Endothelial cell of umbilical vein (primary cell): Measurements from ENCODE around the gene NKX1-2. TPM values are rescaled to one million over a fixed set of nuclear protein-coding genes. Genes with fewer than 3 reads are reported as not detected.

Experiments
- BruUV-seq: library from RNA; stranded (reverse); fragments of 400-500 nt; replicated peaks from 2 replicates; lab custom pipeline; 2021; lab: Mats Ljungman, UMichigan
- CTCF ChIA-PET: fragments of 300-600, 350-600 bp; sonication (Branson Sonifier 250); formaldehyde crosslinking; loops from one replicate; lab custom pipeline; 2021; ENCODE audit warnings: antibody characterized with exemption, inconsistent platforms; lab: Charles Lee
- POLR2A ChIA-PET: fragments of 300-600, 350-600 bp; sonication (Branson Sonifier 250); formaldehyde crosslinking; loops from one replicate; lab custom pipeline; 2021; ENCODE audit warnings: antibody characterized with exemption, inconsistent platforms; lab: Charles Lee
- DNase-seq: peaks from one replicate; pipeline ENCODE4 v3.0.0-alpha.2; 2011; ENCODE audit warnings: low read depth, low spot score
- FAIRE-seq: peaks from 2 replicates; lab custom pipeline; 2011; peaks lifted over from hg19 to GRCh38; lab: Jason Lieb, UNC
- H2AFZ ChIP-seq: 2 replicates; pipeline ENCODE4 v1.6.0; 2012; ENCODE audit warnings: low read depth, low read length, control low read depth, inconsistent platforms
- H3K27ac ChIP-seq: 2 replicates; pipeline ENCODE4 v1.5.1; 2011; ENCODE audit warnings: low read depth, mild to moderate bottlenecking, control low read depth, low read length, moderate library complexity; ENCODE audit not compliant: insufficient read depth
- H3K27me3 ChIP-seq, 2 experiments: 2 replicates each; pipeline versions ENCODE4 v1.6.0 to v1.6.1; 2011; ENCODE audit warnings: low read length in 2 of 2, mixed read lengths in 1 of 2; ENCODE audit not compliant: control insufficient read depth in 2 of 2, insufficient read depth in 2 of 2
- H3K36me3 ChIP-seq, 2 experiments: 2 replicates in 1 of 2; 3 replicates in 1 of 2; pipeline ENCODE4 v1.5.1; 2011; ENCODE audit warnings: low read length in 2 of 2, mild to moderate bottlenecking in 1 of 2, moderate library complexity in 1 of 2; ENCODE audit not compliant: control insufficient read depth in 2 of 2, insufficient read depth in 2 of 2; ENCODE audit errors: extremely low read depth in 1 of 2
- H3K4me1 ChIP-seq: 3 replicates; pipeline ENCODE4 v1.5.1; 2011; ENCODE audit warnings: mild to moderate bottlenecking, low read length; ENCODE audit not compliant: control insufficient read depth, insufficient read depth; ENCODE audit errors: extremely low read depth
- H3K4me2 ChIP-seq: 2 replicates; pipeline ENCODE4 v1.6.1; 2011; ENCODE audit warnings: low read length, control low read depth, mixed read lengths; ENCODE audit not compliant: insufficient read depth
- H3K4me3 ChIP-seq, 3 experiments: fragments of 200-600 bp in 1 of 3; sonication (generic), shearing (Covaris generic) in 1 of 3; replicated peaks in 1 of 3; 2 replicates each; pipeline ENCODE4 v1.5.1; 2011 to 2016; ENCODE audit warnings: control low read depth in 3 of 3, low read length in 3 of 3, mild to moderate bottlenecking in 2 of 3, inconsistent platforms in 1 of 3, low read depth in 1 of 3, moderate library complexity in 1 of 3; ENCODE audit not compliant: insufficient read depth in 1 of 3
- H3K79me2 ChIP-seq: 2 replicates; pipeline ENCODE4 v1.6.0; 2012; ENCODE audit warnings: low read length, inconsistent platforms; ENCODE audit not compliant: control insufficient read depth, insufficient read depth
- H3K9ac ChIP-seq: replicated peaks from 2 replicates; pipeline ENCODE3; 2011; ENCODE audit warnings: low read length, control low read depth; ENCODE audit not compliant: insufficient read depth; ENCODE audit errors: extremely low read depth
- H3K9me1 ChIP-seq: replicated peaks from 3 replicates; pipeline ENCODE4 v1.6.0; 2011; ENCODE audit warnings: mild to moderate bottlenecking, low read length; ENCODE audit not compliant: control insufficient read depth, insufficient read depth; ENCODE audit errors: extremely low read depth
- H3K9me3 ChIP-seq: replicated peaks from 2 replicates; pipeline ENCODE4 v1.5.1; 2012; ENCODE audit warnings: low read length, inconsistent platforms; ENCODE audit not compliant: control insufficient read depth, insufficient read depth
- H4K20me1 ChIP-seq: replicated peaks from 2 replicates; pipeline ENCODE3; 2011; ENCODE audit warnings: mild to moderate bottlenecking, low read length; ENCODE audit not compliant: control insufficient read depth, insufficient read depth; ENCODE audit errors: extremely low read depth
- EZH2 ChIP-seq: IDR thresholded peaks from 2 replicates; pipeline ENCODE4 v1.6.1; 2012; ENCODE audit warnings: borderline replicate concordance, low read depth, mild to moderate bottlenecking, moderate library complexity, low read length, inconsistent platforms; ENCODE audit not compliant: severe bottlenecking
- FOS ChIP-seq: IDR thresholded peaks from 2 replicates; pipeline ENCODE4 v1.6.1; 2011; ENCODE audit warnings: mild to moderate bottlenecking, low read length, moderate library complexity, borderline replicate concordance; ENCODE audit not compliant: insufficient read depth
- GATA2 ChIP-seq: IDR thresholded peaks from 2 replicates; pipeline ENCODE4 v1.7.0; 2011; ENCODE audit warnings: low read depth, mild to moderate bottlenecking, moderate library complexity, mixed read lengths, low read length; ENCODE audit not compliant: insufficient read length, insufficient read depth
- JUN ChIP-seq: IDR thresholded peaks from 2 replicates; pipeline ENCODE4 v1.6.1; 2011; ENCODE audit warnings: borderline replicate concordance, low read depth; ENCODE audit not compliant: insufficient read length, insufficient read depth
- MAX ChIP-seq: IDR thresholded peaks from 2 replicates; pipeline ENCODE4 v1.6.1; 2011; ENCODE audit not compliant: insufficient read depth, insufficient read length
- MYC ChIP-seq: IDR thresholded peaks from one replicate; pipeline ENCODE4 v1.6.1; 2011; ENCODE audit warnings: mild to moderate bottlenecking, low read depth, low read length
- POLR2A ChIP-seq: IDR thresholded peaks from 2 replicates; pipeline ENCODE4 v1.6.1; 2012; ENCODE audit warnings: low read depth, mild to moderate bottlenecking, control low read depth, low read length
- POLR2AphosphoS5 ChIP-seq: IDR thresholded peaks from 2 replicates; pipeline ENCODE4 v1.6.1; 2012; ENCODE audit warnings: low read depth, mild to moderate bottlenecking, control low read depth, low read length, moderate library complexity; ENCODE audit not compliant: insufficient read depth
- dilution Hi-C: fragments of 300-500 bp; cut with MboI; formaldehyde crosslinking; loops from one replicate; pipeline ENCODE4 v1.15.0; 2019; ENCODE audit warnings: low sequenced_read_pairs; ENCODE audit not compliant: extremely low pct_ligation_motif_present
- intact Hi-C: fragments of 100-400 bp; cut with micrococcal nuclease; formaldehyde crosslinking; loops from one replicate; pipeline ENCODE4 v1.10.0; 2022
- polyA plus RNA-seq, 4 experiments: library from polyadenylated mRNA; depleted of rRNA in 3 of 4; stranded (reverse) in 3 of 4; unstranded in 1 of 4; fragments of >200 nt; gene quantifications; 2 replicates each; pipeline versions ENCODE4 v1.2.1 to v1.2.3, GENCODE V29; 2011 to 2012; ENCODE audit warnings: missing spikeins in 1 of 4
- total RNA-seq: library from RNA; stranded (reverse); gene quantifications from 2 replicates; pipeline ENCODE4 v1.2.3, GENCODE V29; 2021

The NKX1-2 gene
- total and polyA plus RNA-seq, 2 donors (not counting 3 experiments of a cell fraction or from before 2014, with no cell fraction given): not detected

DNA sequence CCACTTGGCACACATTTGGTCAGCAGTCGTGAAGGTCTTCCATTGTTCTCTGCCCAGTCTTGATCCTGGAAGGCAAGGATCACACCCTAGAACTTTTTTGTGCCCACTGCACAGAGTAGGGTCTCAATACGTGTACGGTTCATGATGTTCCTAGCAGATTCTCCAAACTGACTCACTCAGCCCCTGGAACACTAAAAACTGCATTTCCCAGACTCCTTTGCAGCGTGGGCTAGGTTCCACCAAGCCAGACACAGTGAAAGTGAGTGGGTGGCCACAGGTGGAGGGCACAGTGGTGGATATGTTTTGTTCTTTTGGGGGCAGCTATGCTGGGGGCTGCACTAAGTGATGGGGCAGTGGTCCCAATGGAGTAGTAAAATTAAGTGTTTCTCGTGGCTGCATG lies 10.3 kb upstream of the NKX1-2 start:
- ChIA-PET CTCF (no interaction called here), POLR2A (no interaction called here)
- Histone ChIP-seq H3K36me3 (no peaks in the 10 kb centered on the region), H3K9me1 (no peaks in the 10 kb centered on the region), H3K4me3 (no peak overlapping the region), H3K4me1 (no peaks in the 10 kb centered on the region), H3K9me3 (no peaks in the 10 kb centered on the region), H3K79me2 (no peaks in the 10 kb centered on the region), H4K20me1 (no peaks in the 10 kb centered on the region), H3K27ac (no peak overlapping the region), H2AFZ (no peak overlapping the region), H3K9ac (no peak overlapping the region), H3K4me2 (no peak overlapping the region), H3K27me3 (peaks cover 8% of the 10 kb centered on the region in 2 experiments)
- intact Hi-C loops: no loop called here
- TF ChIP-seq MYC: no peak
- TF ChIP-seq POLR2AphosphoS5: no peak
- no peak for TF ChIP-seq POLR2A
- dilution Hi-C loops: no loop called here
- FAIRE-seq: no peak
- no peak for DNase-seq
- no TSS peak for BruUV-seq

DNA sequence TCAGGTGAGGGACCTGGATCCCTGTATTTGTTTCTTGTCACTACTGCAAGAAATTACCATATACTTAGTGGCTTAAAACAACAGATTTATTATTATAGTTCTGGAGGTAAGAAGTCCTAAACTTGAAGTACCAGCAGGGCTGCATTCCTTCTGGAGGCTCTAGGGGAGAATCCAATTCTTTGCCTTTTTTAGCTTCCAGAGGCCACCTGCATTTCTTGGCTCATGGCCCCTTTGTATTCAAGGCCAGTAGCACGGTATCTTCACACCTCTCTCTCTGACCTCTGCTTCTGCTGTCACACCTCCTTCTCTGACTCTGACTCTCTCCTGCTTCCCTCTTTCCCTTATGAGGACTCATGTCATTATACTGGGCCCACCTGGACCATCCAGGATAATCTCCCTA lies 9.6 kb upstream of the NKX1-2 start:
- POLR2A ChIA-PET: no interaction called here
- no peak overlapping the region for H2AFZ ChIP-seq

More for the DNA sequence above, 9.6 kb upstream of the NKX1-2 start:
- no peaks in the 10 kb centered on the region for H3K36me3 ChIP-seq
- H4K20me1 ChIP-seq: no peaks in the 10 kb centered on the region
- intact Hi-C loops (no loop called here), dilution Hi-C loops (no loop called here)
- FAIRE-seq: no peak
- CTCF ChIA-PET: no interaction called here
- no TSS peak for BruUV-seq
- peaks cover 10 to 15% of the 10 kb centered on the region in 2 experiments for H3K27me3 ChIP-seq
- no peaks in the 10 kb centered on the region for H3K9me1 ChIP-seq
- no peak for DNase-seq
- no peak for TF ChIP-seq MYC
- no peak for TF ChIP-seq POLR2AphosphoS5
- no peak for TF ChIP-seq JUN
- no peak for TF ChIP-seq GATA2
- no peak for TF ChIP-seq FOS
- no peak for TF ChIP-seq POLR2A
- TF ChIP-seq EZH2: no peak
- no peak for TF ChIP-seq MAX
- H3K79me2 ChIP-seq: no peaks in the 10 kb centered on the region
- H3K4me1 ChIP-seq: no peaks in the 10 kb centered on the region
- no peaks in the 10 kb centered on the region for H3K9me3 ChIP-seq
- H3K4me3 ChIP-seq: no peak overlapping the region
- H3K4me2 ChIP-seq: no peak overlapping the region
- H3K9ac ChIP-seq: no peak overlapping the region
- H3K27ac ChIP-seq: no peak overlapping the region
